ENCODE data around the gene SLC35F3.

SLC35F3 gene

GRCh38 chr1:233912447-233912846 is 8.0 kb downstream of the SLC35F3 start:
- no peak for DNase-seq (ENCODE audit: low read depth)

DNA sequence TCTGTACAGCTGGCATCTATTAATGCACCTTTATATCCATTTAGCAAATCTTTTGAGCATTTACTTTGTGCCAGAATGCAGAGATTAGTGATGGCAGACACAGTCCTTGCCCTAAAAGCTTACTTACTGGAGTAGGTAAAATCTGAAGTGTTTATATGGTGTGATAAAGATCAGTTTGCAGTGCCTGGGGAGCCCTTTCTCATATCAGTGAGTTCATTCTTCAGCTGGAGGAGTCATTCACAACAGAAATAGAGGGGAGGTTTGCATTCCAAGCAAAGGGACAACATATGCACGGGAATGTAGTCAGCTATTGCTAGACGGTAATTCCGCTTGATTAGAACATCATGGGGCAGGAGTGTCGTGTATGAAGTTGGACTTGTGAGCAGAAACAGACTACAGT is 8.4 kb downstream of the SLC35F3 start:
- DNase-seq (ENCODE audit: low read depth), result no peak

- DNase-seq (ENCODE audit: low read depth), result no peak
These were observed 12.2 kb downstream of the SLC35F3 start for GRCh38 chr1:233916706-233917105.

GRCh38 chr1:233919786-233920185 is 15.3 kb downstream of the SLC35F3 start:
- DNase-seq (ENCODE audit: low read depth), result no peak

DNA sequence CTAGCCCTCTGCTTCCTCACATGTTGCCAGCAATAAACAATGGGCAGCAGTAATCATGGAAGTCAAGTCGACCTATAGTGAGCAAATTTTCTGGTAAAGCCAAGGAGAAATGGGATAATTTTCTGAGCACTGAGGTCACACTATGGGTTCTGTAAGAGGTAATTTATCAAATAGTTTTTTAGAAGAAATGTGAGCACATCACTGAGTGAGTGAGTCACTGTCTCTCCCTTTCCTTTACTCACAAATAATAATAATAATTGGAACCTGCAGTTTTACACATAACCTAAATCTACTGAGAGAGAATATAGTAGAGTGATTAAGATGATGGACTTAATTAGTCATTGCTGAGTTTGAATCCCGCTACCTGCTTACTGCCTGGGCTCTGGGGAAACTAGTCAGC is 23.6 kb downstream of the SLC35F3 start:
- DNase-seq (ENCODE audit: low read depth), result no peak

- DNase-seq (ENCODE audit: low read depth), result no peak
These were observed 28.9 kb downstream of the SLC35F3 start for GRCh38 chr1:233933339-233933738.

GRCh38 chr1:233935297-233935868 is 30.9 kb downstream of the SLC35F3 start:
- DNase-seq (ENCODE audit: low read depth), result no peak

DNA sequence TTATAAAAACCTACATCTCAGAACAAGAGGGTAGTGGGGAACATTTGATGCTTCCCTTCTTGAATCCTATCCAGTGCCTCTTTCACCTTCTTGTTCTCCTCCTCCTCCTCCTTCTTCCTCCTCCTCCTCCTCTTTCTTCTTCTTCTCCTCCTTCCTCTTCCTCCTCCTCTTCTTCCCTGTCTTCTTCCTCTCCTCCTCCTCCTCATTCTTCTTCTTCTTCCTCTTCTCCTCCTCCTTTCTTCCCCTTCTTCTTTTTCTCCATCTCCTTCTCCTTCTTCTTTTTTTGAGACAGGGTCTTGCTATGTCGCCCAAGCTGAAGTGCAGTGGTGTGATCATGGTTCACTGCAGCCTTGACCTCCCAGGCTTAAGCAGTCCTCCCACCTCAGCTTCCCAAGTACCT is 31.9 kb downstream of the SLC35F3 start:
- DNase-seq (ENCODE audit: low read depth), result no peak

GRCh38 chr1:233936842-233937241 is 32.4 kb downstream of the SLC35F3 start:
- no peak for DNase-seq (ENCODE audit: low read depth)

DNA sequence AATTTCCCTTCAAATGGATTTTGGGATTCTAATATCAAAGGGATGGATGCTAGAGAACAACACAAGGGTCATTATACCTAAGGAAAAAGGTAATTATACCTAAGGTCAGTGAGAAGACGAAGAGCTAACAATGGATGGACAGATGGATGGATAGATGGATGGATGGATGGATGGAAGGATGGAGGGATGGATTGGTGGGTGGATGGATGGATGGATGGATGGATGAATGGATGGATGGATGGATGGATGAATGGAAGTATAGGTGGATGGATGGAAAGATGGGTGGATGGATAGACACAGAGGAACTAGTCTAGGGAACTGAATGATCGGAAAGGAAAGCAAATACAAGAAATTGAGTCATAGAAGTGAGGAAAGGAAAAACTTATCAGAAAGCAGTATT is 34.0 kb downstream of the SLC35F3 start:
- DNase-seq (ENCODE audit: low read depth), result no peak

DNA sequence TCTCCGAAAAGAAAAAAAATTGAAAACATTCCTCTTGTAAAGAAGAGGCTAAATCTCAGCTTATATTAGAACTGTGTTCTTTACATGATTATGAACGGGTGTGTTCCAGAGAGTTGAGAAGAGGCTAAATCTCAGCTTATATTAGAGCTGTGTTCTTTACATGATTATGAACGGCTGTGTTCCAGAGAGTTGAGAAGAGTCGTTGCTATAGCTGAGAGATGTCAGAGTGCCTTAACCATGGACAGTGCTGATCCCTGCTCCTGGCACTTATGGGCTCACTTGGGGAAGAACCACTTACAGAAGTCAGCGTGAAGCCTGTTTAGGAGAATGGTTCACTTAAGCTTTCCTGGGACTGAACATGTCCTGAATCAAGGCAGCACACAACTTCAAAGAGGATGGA is 35.0 kb downstream of the SLC35F3 start:
- DNase-seq (ENCODE audit: low read depth), result no peak

DNA sequence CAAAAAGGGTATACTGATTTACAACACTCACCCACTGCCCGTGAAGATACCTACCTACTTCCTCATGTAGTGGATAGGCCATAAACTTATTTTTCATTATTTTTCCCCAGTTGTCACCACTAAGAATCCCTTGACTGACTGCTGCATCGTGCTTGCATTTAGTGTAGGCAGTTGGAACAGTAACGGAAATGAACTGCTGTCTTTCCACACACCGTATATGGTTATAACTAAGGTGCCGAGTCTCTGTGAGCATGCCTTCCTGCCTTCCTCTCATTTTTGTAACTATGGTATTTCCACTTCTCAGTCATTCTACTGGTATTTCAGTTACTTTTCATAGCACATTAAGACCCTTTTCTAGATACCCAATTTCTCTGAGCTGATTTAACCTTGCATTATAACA is 36.4 kb downstream of the SLC35F3 start:
- DNase-seq (ENCODE audit: low read depth), result no peak

DNA sequence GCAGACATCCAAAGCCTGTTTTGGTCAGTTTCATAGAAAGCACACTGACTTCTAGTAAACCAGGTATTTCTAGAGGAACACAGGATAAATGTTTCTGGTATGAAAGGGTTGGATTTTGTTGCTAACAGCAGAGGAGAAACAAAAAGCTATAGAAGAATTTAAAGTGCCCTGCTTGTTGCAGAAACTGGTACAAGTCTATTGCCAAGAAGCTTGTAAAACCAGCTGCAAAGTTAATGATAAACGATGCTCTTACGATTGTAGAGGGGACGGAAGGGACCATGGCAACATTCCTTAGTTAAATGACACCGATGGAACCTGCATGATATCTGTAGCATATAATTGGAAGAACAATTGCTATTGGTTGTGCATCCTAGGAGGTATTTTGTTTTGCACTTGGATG is 40.1 kb downstream of the SLC35F3 start:
- no peak for DNase-seq (ENCODE audit: low read depth)

DNA sequence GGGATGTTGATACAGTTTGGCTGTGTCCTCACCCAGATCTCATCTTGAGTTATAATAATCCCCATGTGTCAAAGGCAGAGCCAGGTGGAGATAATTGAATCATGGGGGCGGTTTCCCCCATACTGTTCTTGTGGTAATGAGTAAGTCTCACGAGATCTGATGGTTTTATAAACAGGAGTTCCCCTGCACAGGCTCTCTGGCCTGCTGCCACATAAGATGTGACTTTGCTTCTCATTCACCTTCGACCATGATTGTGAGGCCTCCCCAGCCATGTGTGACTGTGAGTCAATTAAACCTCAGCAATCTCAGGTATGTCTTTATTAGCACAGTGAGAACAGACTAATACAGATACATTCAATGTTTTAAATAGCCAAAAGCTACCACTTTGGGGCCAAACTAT is 41.1 kb downstream of the SLC35F3 start:
- DNase-seq (ENCODE audit: low read depth), result no peak

GRCh38 chr1:233945979-233946378 is 41.5 kb downstream of the SLC35F3 start:
- no peak for DNase-seq (ENCODE audit: low read depth)

DNA sequence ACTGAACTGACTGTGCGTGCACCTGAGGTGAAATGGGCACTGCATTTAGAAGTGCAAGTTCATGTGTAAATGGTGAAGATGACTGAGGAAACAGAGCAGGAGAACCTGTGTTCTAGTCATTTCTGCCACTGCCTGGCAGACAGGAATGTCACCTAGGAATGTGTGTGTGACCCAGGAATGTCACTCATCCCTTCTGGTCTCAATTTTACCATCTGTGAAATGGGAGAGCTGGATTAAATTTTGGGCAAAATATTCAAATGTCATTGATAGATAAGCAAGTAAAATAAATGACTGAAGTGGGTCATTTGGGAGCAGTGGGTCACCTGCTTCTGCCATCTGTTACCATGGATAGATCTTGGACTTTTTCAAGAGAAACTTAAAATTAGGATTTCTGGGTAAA is 42.2 kb downstream of the SLC35F3 start:
- DNase-seq (ENCODE audit: low read depth), result no peak

- no peak for DNase-seq (ENCODE audit: low read depth)
These were observed 47.3 kb downstream of the SLC35F3 start for GRCh38 chr1:233951804-233952203.

- DNase-seq (ENCODE audit: low read depth), result no peak
These were observed 53.2 kb downstream of the SLC35F3 start for GRCh38 chr1:233957691-233958090.

GRCh38 chr1:233959102-233959501 is 54.6 kb downstream of the SLC35F3 start:
- DNase-seq (ENCODE audit: low read depth), result no peak

- DNase-seq (ENCODE audit: low read depth), result no peak
These were observed 55.5 kb downstream of the SLC35F3 start for GRCh38 chr1:233959971-233960370.

- DNase-seq (ENCODE audit: low read depth), result no peak
These were observed 55.9 kb downstream of the SLC35F3 start for GRCh38 chr1:233960386-233960785.

DNA sequence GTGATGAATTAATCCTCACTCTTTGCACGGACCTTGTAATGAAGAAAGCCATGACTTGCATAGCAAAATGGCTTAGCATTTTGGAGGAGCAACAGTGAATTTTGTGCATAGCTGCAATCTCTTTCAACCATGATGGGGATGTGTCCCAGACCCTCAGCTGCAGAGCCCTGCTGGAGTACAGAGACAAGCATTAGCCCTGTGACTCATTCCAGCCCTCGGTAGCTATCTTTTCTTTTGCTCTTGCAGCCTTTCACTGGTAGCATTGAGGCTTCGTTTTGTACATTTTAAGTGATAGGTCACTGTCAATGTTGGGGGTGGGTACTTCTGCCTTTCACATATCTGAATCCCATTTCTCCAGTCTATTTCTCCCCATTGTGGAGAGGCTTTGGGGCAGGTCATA is 58.4 kb downstream of the SLC35F3 start:
- DNase-seq (ENCODE audit: low read depth), result no peak

DNA sequence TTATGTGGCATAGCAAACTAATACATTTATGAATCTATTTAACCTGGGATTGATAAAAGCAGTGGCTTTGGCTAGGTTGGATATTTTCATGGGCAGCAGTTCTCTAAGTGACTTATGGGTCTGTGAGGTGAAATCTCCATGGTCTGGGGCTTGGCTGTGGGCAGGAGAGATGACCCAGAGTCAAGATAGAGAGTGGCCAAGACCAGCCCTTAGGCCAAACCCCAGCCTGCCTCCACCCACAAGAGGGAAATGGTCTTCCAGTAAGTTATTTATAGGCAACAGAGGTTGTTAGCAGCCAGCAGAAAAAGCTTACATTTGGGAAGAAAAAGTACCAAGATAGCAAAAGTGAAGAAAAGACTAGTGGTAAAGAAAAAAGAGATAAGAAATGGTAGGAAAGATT is 61.4 kb downstream of the SLC35F3 start:
- DNase-seq (ENCODE audit: low read depth), result no peak

GRCh38 chr1:233971753-233972152 is 67.3 kb downstream of the SLC35F3 start:
- no peak for DNase-seq (ENCODE audit: low read depth)

DNA sequence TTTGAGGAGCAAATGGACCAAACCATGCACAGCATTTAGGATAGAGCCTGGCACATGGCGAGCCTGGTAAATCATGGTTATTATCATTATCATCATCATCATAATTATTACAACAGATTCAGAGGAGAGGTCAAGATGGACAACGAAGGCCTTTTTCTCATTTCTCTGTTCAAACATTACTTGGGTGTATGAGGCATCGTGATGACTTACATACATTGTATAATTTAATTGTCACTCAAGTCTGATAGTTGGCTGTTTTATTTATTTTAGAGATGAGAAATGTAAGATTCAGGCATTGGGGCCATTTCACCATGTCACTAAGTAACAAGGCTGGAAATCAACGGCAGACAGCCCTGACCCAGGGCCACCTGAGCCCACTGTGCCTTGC is 68.1 kb downstream of the SLC35F3 start:
- no peak for DNase-seq (ENCODE audit: low read depth)
